ENCODE results near the gene YPEL1. TPM values are rescaled to one million over a fixed set of nuclear protein-coding genes. Genes with fewer than 3 reads are reported as not detected.
"Not testable (repeated sequence)": the region's sequence is repeated elsewhere in the genome, so short reads cannot be mapped to it uniquely, and the experiment has no call there.

Gene YPEL1
- total RNA-seq, 1 donor from 2014 or later = 2.4 TPM

- no peak for DNase-seq (ENCODE audit: low read depth in 2 of 2)
Measured at GRCh38 chr22:21684492-21685163, 51.0 kb downstream of the YPEL1 start.

GRCh38 chr22:21683401-21683811, 52.2 kb downstream of the YPEL1 start:
- no peak for DNase-seq (ENCODE audit: low read depth in 2 of 2)

GRCh38 chr22:21682385-21683175, 53.0 kb downstream of the YPEL1 start:
- no peak for DNase-seq (ENCODE audit: low read depth in 2 of 2)

- no peak for DNase-seq (ENCODE audit: low read depth in 2 of 2)
Measured at GRCh38 chr22:21681566-21682370, 53.8 kb downstream of the YPEL1 start.

GRCh38 chr22:21680830-21681565, 54.6 kb downstream of the YPEL1 start:
- no peak for DNase-seq (ENCODE audit: low read depth in 2 of 2)

- DNase-seq (ENCODE audit: low read depth in 2 of 2) = no peak
Measured at GRCh38 chr22:21679383-21679782, 56.2 kb downstream of the YPEL1 start.

- DNase-seq (ENCODE audit: low read depth in 2 of 2) = not testable (repeated sequence)
Measured at GRCh38 chr22:21678842-21679241, 56.8 kb downstream of the YPEL1 start.

- DNase-seq (ENCODE audit: low read depth in 2 of 2) = no peak
Measured at GRCh38 chr22:21677606-21678443, 57.8 kb downstream of the YPEL1 start.

- no peak for DNase-seq (ENCODE audit: low read depth in 2 of 2)
Measured at GRCh38 chr22:21674638-21675245, 60.9 kb downstream of the YPEL1 start.

GRCh38 chr22:21673534-21674321, 61.9 kb downstream of the YPEL1 start:
- DNase-seq (ENCODE audit: low read depth in 2 of 2) = no peak

GRCh38 chr22:21672107-21672629, 63.4 kb downstream of the YPEL1 start:
- DNase-seq (ENCODE audit: low read depth in 2 of 2) = no peak

- no peak for DNase-seq (ENCODE audit: low read depth in 2 of 2)
Measured at GRCh38 chr22:21669026-21669425, 66.6 kb downstream of the YPEL1 start.

- DNase-seq (ENCODE audit: low read depth in 2 of 2) = no peak
Measured at GRCh38 chr22:21666786-21667185, 68.8 kb downstream of the YPEL1 start.

- DNase-seq (ENCODE audit: low read depth in 2 of 2) = no peak
Measured at GRCh38 chr22:21665047-21665851, 70.3 kb downstream of the YPEL1 start.

- no peak for DNase-seq (ENCODE audit: low read depth in 2 of 2)
Measured at GRCh38 chr22:21663738-21664137, 71.9 kb downstream of the YPEL1 start.

- DNase-seq (ENCODE audit: low read depth in 2 of 2) = no peak
Measured at GRCh38 chr22:21661991-21662390, 73.6 kb downstream of the YPEL1 start.

GRCh38 chr22:21660904-21661303, 74.7 kb downstream of the YPEL1 start:
- no peak for DNase-seq (ENCODE audit: low read depth in 2 of 2)

- DNase-seq (ENCODE audit: low read depth in 2 of 2) = no peak
Measured at GRCh38 chr22:21659864-21660525, 75.6 kb downstream of the YPEL1 start.
